Stomach (tissue), 9 donors: ENCODE results near the gene RABGGTB. TPM values are rescaled to one million over a fixed set of nuclear protein-coding genes. Genes with fewer than 3 reads are reported as not detected.
"Not testable (repeated sequence)": the region's sequence is repeated elsewhere in the genome, so short reads cannot be mapped to it uniquely, and the experiment has no call there.

Experiments used
- DNase-seq, 2 donors: peaks; one replicate each; pipeline versions ENCODE4 v3.0.0 to v3.0.0-alpha.2; 2013 to 2019
- H3K27ac ChIP-seq, 5 donors: fragments of 200-600 bp in 4 of 5; sonication (generic) in 4 of 5; one replicate each; pipeline ENCODE4 v1.5.1; 2013 to 2019; ENCODE audit warnings: mild to moderate bottlenecking in 1 of 5, moderate library complexity in 1 of 5
- H3K27me3 ChIP-seq, 3 donors: fragments of 200-600 bp; sonication (generic); one replicate each; pipeline ENCODE4 v1.5.1; 2017 to 2019; ENCODE audit warnings: mixed run types in 1 of 3
- H3K36me3 ChIP-seq, 4 donors: fragments of 200-600 bp; sonication (generic); 1 replicate in 3 of 4; 2 replicates in 1 of 4; pipeline ENCODE4 v1.5.1; 2016 to 2019
- H3K4me1 ChIP-seq, 4 donors: fragments of 200-600 bp; sonication (generic); one replicate each; pipeline ENCODE4 v1.5.1; 2016 to 2019
- H3K4me3 ChIP-seq, 4 donors: fragments of 200-600 bp; sonication (generic) in 3 of 4; one replicate each; pipeline ENCODE4 v1.5.1; 2016 to 2019; ENCODE audit warnings: mild to moderate bottlenecking in 1 of 4
- H3K9me3 ChIP-seq, 4 donors: fragments of 200-600 bp; sonication (generic); one replicate each; pipeline ENCODE4 v1.5.1; 2016 to 2019
- EP300 ChIP-seq: sonication (generic); formaldehyde crosslinking; IDR thresholded peaks from one replicate; pipeline ENCODE4 v1.6.1; 2017; ENCODE audit warnings: antibody characterized with exemption
- POLR2A ChIP-seq, 4 donors: fragments of 450-650 bp; IDR thresholded peaks; one replicate each; pipeline ENCODE4 v1.6.1; 2016; ENCODE audit warnings: antibody characterized with exemption in 4 of 4, control low read depth in 2 of 4, mild to moderate bottlenecking in 1 of 4, moderate library complexity in 1 of 4
- POLR2AphosphoS5 ChIP-seq, 3 donors: sonication (generic); formaldehyde crosslinking; IDR thresholded peaks; one replicate each; pipeline ENCODE4 v1.6.1; 2016; ENCODE audit warnings: antibody characterized with exemption in 3 of 3
- WGBS, 5 donors: extraction: QIAGEN DNeasy Blood & Tissue Kit in 3 of 5; methylation state at CpG; one replicate each; pipeline versions ENCODE4 v1.1.5 to v1.1.7; 2013 to 2018; 5-methylcytosine and 5-hydroxymethylcytosine counted together
- intact Hi-C: fragments of 100-400 bp; cut with DNase I; formaldehyde crosslinking; loops from one replicate; pipeline ENCODE4 v1.15.1; 2023; ENCODE audit warnings: low total_unique reads
- polyA plus RNA-seq, 3 donors: library from polyadenylated mRNA; stranded (reverse); fragments of 200-250 nt; gene quantifications; one replicate each; pipeline ENCODE4 v1.2.3, GENCODE V29; 2013
- total RNA-seq, 5 donors: library from RNA; depleted of rRNA; stranded (reverse); fragments of >200 nt; gene quantifications; one replicate each; pipeline versions ENCODE4 v1.1.0 to v1.2.3, GENCODE V29; 2014 to 2016
- TF ChIP-seq, protein P1 (sequence below), 7 experiments: fragments of 450-650 bp in 4 of 7; fragments of 200-600 bp in 3 of 7; sonication (generic) in 3 of 7; IDR thresholded peaks; one replicate each; pipeline ENCODE4 v1.5.1; 2016 to 2019; ENCODE audit warnings: antibody characterized with exemption in 7 of 7, control low read depth in 2 of 7, mild to moderate bottlenecking in 1 of 7
- donor health status: healthy with polysubstance abuse.
- donor health status: Bipolar disorder and iron deficiency.
- donor health status: healthy.

RABGGTB gene
- total and polyA plus RNA-seq, 8 donors, result 37.4 to 156 (median 58.8) TPM

DNA sequence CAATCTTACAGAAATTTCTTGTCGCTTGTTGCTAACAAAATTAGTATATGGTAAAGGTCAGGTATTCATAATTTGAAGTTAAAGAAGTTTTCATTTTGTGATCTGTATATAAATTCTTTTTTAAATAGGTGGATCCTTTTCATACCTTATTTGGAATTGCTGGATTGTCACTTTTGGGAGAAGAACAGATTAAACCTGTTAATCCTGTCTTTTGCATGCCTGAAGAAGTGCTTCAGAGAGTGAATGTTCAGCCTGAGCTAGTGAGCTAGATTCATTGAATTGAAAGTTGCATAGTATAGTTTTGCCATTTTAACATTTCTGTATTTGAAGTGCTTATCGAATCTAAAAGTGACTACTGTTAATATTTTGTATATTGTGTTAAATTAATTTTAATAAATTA, 8.3 kb downstream of the RABGGTB start:
- no peak for DNase-seq
- no peaks in the 10 kb centered on the region for H3K9me3 ChIP-seq
- H3K4me1 ChIP-seq, result peaks cover 16 to 38% (median 18%) of the 10 kb centered on the region in 4 donors
- H3K27me3 ChIP-seq, result no peaks in the 10 kb centered on the region
- intact Hi-C loops, result no loop called here
- H3K36me3 ChIP-seq, result peaks cover 33 to 94% (median 91%) of the 10 kb centered on the region in 4 donors
- no peak for TF ChIP-seq POLR2AphosphoS5 (IDR thresholded peaks at IDR 0.05)
- TF ChIP-seq, protein P1, sequence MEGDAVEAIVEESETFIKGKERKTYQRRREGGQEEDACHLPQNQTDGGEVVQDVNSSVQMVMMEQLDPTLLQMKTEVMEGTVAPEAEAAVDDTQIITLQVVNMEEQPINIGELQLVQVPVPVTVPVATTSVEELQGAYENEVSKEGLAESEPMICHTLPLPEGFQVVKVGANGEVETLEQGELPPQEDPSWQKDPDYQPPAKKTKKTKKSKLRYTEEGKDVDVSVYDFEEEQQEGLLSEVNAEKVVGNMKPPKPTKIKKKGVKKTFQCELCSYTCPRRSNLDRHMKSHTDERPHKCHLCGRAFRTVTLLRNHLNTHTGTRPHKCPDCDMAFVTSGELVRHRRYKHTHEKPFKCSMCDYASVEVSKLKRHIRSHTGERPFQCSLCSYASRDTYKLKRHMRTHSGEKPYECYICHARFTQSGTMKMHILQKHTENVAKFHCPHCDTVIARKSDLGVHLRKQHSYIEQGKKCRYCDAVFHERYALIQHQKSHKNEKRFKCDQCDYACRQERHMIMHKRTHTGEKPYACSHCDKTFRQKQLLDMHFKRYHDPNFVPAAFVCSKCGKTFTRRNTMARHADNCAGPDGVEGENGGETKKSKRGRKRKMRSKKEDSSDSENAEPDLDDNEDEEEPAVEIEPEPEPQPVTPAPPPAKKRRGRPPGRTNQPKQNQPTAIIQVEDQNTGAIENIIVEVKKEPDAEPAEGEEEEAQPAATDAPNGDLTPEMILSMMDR (IDR thresholded peaks at IDR 0.05), result no peak
- no peak for TF ChIP-seq POLR2A (IDR thresholded peaks at IDR 0.05)
- no peak overlapping the region for H3K4me3 ChIP-seq
- H3K27ac ChIP-seq, result no peak overlapping the region
- WGBS, 5 donors, result 94 to 98% (median 96%) methylated on average over 2 of the region's 2 CpGs

DNA sequence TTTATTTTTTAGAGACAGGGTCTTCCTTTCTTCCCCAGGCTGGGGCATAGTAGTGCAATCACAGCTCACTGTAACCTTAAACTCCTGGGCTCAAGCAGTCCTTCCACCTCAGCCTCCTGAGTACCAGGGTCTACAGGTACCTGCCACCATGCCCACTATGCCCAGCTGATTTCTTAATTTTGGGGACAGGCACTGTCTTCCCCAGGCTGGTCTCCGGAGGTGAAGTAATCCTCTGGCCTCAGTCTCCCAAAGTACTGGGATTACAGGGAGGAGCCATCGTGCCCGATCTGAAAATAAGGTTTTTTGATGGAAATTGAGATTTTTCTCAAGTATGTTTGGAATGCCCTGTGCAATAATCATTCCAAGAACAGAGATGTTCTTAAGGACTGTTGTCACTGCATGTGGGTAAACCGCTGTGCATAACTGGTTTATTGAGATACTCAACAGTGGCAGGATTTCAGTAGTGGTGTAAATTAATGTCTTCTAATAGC, 9.7 kb downstream of the RABGGTB start:
- Histone ChIP-seq H3K4me3 (no peak overlapping the region), H3K9me3 (no peaks in the 10 kb centered on the region), H3K4me1 (peaks cover 2 to 25% (median 4%) of the 10 kb centered on the region in 4 donors), H3K36me3 (peaks cover 33 to 81% (median 78%) of the 10 kb centered on the region in 4 donors), H3K27ac (no peak overlapping the region), H3K27me3 (no peaks in the 10 kb centered on the region)
- 86 to 98% (median 96%) methylated on average over 2 to 4 of the region's 4 CpGs for WGBS, 5 donors
- no peak for DNase-seq
- TF ChIP-seq POLR2AphosphoS5 (IDR thresholded peaks at IDR 0.05) (peak in 1 of 3 donors; percentile 2), EP300 (no peak), POLR2A (IDR thresholded peaks at IDR 0.05) (no peak)
- TF ChIP-seq, protein P1 (IDR thresholded peaks at IDR 0.05), result no peak
- intact Hi-C loops, result no loop called here

DNA sequence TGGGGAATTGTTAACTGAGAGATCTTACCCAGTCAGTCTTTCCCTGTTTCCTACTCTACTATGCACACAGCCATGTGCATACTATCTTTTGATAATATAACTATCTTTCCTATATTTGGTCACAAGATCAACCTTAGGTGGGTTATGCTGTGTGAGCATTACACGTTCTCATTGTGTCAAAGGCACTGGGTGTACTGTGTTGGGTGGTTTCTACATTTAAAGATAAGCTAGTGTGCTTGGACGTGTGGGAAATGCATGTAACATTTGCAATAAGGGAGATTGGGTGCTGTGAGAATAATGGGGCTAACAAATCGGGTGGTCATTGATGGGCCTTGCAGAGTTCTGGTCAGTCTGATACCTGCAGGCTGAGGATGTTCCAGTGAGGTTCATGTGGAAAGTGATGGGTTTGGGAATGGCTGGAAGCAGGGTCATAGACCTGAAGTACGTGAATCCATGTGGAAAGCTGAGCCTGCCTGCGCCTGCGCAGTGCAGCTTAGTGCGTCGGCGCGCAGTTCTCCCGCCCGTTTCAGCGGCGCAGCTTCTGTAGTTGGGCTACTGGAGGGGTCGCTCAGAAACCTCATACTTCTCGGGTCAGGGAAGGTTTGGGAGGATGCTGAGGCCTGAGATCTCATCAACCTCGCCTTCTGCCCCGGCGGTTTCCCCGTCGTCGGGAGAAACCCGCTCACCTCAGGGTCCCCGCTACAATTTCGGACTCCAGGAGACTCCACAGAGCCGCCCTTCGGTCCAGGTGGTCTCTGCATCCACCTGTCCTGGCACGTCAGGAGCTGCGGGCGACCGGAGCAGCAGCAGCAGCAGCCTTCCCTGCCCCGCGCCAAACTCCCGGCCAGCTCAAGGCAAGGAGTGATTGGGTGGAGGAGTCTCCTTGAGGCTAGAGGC, 10.6 kb downstream of the RABGGTB start, which contains the start of gene MSH4:
Gene MSH4 (plus strand): TSS at position 507 of the 897 bp plus-strand sequence. CDS start 104 bp downstream, at position 611.
- peak within 1 kb of the TSS in 2 of 4 donors; percentile 5 to 12 for H3K4me3 ChIP-seq
- no peak within 1 kb of the TSS for H3K27ac ChIP-seq
- peaks cover 0 to 16% (median 0%) of the 10 kb centered on the region in 4 donors for H3K4me1 ChIP-seq
- DNase-seq, result peak in 1 of 2 donors; percentile 17
- no peaks in the 10 kb centered on the region for H3K27me3 ChIP-seq
- WGBS, 5 donors, result 73 to 87% (median 83%) methylated on average over 33 to 34 of the region's 34 CpGs
- intact Hi-C loops, result no loop called here
- peaks cover 33 to 72% (median 69%) of the 10 kb centered on the region in 4 donors for H3K36me3 ChIP-seq
- peak in 1 of 3 donors; percentile 47 for TF ChIP-seq POLR2AphosphoS5 (IDR thresholded peaks at IDR 0.05)
- no peak for TF ChIP-seq POLR2A (IDR thresholded peaks at IDR 0.05)
- no peaks in the 10 kb centered on the region for H3K9me3 ChIP-seq

DNA sequence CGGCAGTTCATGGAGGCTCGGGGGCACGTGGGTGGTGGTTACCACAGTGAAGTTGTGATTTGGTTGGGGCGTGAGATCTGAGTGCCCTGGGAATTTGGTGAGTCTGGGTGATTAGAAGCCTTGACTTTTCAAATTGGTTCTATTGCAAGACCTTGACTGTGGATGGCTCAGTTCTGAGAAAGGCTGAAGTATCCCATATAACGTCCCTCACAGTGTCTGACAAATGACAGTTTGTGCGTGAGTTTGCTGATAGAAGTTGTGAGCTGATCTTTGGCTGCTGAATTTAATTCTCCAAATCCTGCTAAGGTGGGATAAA, 11.2 kb downstream of the RABGGTB start:
- intact Hi-C loops, result no loop called here
- DNase-seq, result no peak
- TF ChIP-seq POLR2A (IDR thresholded peaks at IDR 0.05), result no peak
- peak in 1 of 3 donors; percentile 5 for TF ChIP-seq POLR2AphosphoS5 (IDR thresholded peaks at IDR 0.05)
- no peak for TF ChIP-seq EP300
- H3K4me1 ChIP-seq, result peaks cover 0 to 11% (median 0%) of the 10 kb centered on the region in 4 donors
- no peaks in the 10 kb centered on the region for H3K9me3 ChIP-seq
- H3K27me3 ChIP-seq, result no peaks in the 10 kb centered on the region
- 69 to 89% (median 81%) methylated on average over 6 of the region's 6 CpGs for WGBS, 5 donors
- H3K27ac ChIP-seq, result no peak overlapping the region
- H3K4me3 ChIP-seq, result peak overlapping the region in 1 of 4 donors; percentile 5
- peaks cover 31 to 66% (median 63%) of the 10 kb centered on the region in 4 donors for H3K36me3 ChIP-seq

DNA sequence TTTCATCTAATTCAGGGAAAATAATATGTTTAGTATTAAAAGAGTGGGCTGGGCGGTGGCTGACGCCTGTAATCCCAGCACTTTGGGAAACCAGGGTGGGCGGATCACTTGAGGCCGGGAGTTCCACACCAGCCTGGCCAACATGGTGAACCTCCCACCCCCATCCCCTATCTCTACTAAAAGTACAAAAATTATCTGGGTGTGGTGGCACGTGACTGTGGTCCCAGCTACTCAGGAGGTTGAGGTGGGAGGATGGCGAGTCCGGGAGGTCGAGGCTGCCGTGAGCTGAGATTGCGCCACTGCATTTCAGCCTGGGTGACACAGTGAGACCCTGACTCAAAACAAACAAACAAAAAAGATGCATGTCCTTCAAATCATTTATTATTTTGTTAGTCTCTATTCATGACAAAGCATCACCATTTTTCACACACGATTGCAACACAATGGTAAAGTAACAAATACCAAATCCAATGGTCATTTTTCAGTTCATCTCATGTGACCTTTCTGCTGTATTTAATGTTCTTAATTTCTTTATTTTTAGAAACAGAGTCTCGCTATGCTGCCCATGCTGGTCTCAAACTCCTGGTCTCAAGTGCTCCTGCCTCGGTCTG, 11.7 kb downstream of the RABGGTB start:
- intact Hi-C loops, result no loop called here
- Histone ChIP-seq H3K4me1 (peaks cover 0 to 10% (median 0%) of the 10 kb centered on the region in 4 donors), H3K27ac (no peak overlapping the region), H3K4me3 (no peak overlapping the region), H3K36me3 (peaks cover 26 to 61% (median 58%) of the 10 kb centered on the region in 4 donors), H3K9me3 (no peaks in the 10 kb centered on the region), H3K27me3 (no peaks in the 10 kb centered on the region)
- 85 to 91% (median 90%) methylated on average over 13 of the region's 13 CpGs for WGBS, 5 donors
- TF ChIP-seq POLR2A (IDR thresholded peaks at IDR 0.05) (no peak), POLR2AphosphoS5 (IDR thresholded peaks at IDR 0.05) (no peak), EP300 (no peak)
- TF ChIP-seq, protein P1 (IDR thresholded peaks at IDR 0.05), result no peak
- no peak for DNase-seq

DNA sequence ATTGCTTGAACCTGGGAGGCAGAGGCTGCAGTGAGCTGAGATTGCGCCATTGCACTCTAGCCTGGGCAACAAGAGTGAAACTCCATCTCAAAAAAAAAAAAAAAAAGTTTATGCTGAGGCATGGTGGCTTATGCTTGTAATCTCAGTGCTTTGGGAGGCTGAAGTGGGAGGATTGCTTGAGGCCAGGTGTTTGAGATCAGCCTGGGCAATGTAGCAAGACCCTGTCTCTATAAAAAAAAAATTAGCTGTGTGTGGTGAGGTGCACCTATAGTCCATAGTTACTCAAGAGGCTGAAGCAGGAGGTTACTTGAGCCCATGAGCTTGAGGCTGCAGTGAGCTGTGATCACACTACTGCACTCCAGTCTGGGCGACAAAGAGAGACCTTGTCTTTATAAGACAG, 15.4 kb downstream of the RABGGTB start:
- H3K4me3 ChIP-seq, DNase-seq, H3K27me3 ChIP-seq, intact Hi-C loops, H3K4me1 ChIP-seq, H3K27ac ChIP-seq, H3K9me3 ChIP-seq: not testable (repeated sequence)
- peaks cover 6 to 23% (median 21%) of the 10 kb centered on the region in 4 donors for H3K36me3 ChIP-seq
- 71 to 100% (median 95%) methylated on average over 2 of the region's 2 CpGs for WGBS, 5 donors
